Measurements from ENCODE around the gene SLC6A18. TPM values are rescaled to one million over a fixed set of nuclear protein-coding genes. Genes with fewer than 3 reads are reported as not detected.

The SLC6A18 gene
- total and polyA plus RNA-seq, 2 experiments from 2014 or later, result 0.35 TPM; not detected in 1

GRCh38 chr5:1216918-1217295 lies 8.3 kb upstream of the SLC6A18 start:
- no peak overlapping the region for H3K27ac ChIP-seq
- H3K4me2 ChIP-seq, result no peak overlapping the region
- no peaks in the 10 kb centered on the region for H3K27me3 ChIP-seq
- H3K4me3 ChIP-seq, result no peak overlapping the region
- WGBS (ENCODE audit: low lambda C conversion rate, missing lambda C conversion rate), result 95% methylated on average over 18 of the region's 18 CpGs
- H3K9me3 ChIP-seq (ENCODE audit: low read depth), result no peaks in the 10 kb centered on the region
- no peaks in the 10 kb centered on the region for H4K20me1 ChIP-seq (ENCODE audit: insufficient read depth, poor library complexity, severe bottlenecking)
- no peaks in the 10 kb centered on the region for H3K4me1 ChIP-seq (ENCODE audit: insufficient read depth)
- H3K79me2 ChIP-seq, result no peaks in the 10 kb centered on the region
- H2AFZ ChIP-seq, result no peak overlapping the region
- no peak for DNase-seq (ENCODE audit: low spot score)
- TF ChIP-seq EZH2phosphoT487 (IDR thresholded peaks at IDR 0.05; ENCODE audit: low read depth, severe bottlenecking, unreplicated experiment) (no peak), CTCF (IDR thresholded peaks at IDR 0.05; ENCODE audit: poor library complexity) (no peak), EZH2 (IDR thresholded peaks at IDR 0.05; ENCODE audit: borderline replicate concordance) (no peak)
- no peaks in the 10 kb centered on the region for H3K9me2 ChIP-seq (replicated peaks; ENCODE audit: insufficient read depth)
- no peaks in the 10 kb centered on the region for H3K36me3 ChIP-seq (replicated peaks; ENCODE audit: insufficient read depth, low read depth)

- DNase-seq (ENCODE audit: low spot score), result no peak
- 81% methylated on average over 18 of the region's 24 CpGs for WGBS (ENCODE audit: low lambda C conversion rate, missing lambda C conversion rate)
- no peak overlapping the region for H2AFZ ChIP-seq
- H3K9me3 ChIP-seq (ENCODE audit: low read depth), result no peaks in the 10 kb centered on the region
- H3K4me1 ChIP-seq (ENCODE audit: insufficient read depth), result no peaks in the 10 kb centered on the region
- no peak overlapping the region for H3K4me2 ChIP-seq
- no peak overlapping the region for H3K27ac ChIP-seq
- no peaks in the 10 kb centered on the region for H4K20me1 ChIP-seq (ENCODE audit: insufficient read depth, poor library complexity, severe bottlenecking)
- H3K27me3 ChIP-seq, result no peaks in the 10 kb centered on the region
- H3K36me3 ChIP-seq (replicated peaks; ENCODE audit: insufficient read depth, low read depth), result no peaks in the 10 kb centered on the region
- H3K9me2 ChIP-seq (replicated peaks; ENCODE audit: insufficient read depth), result no peaks in the 10 kb centered on the region
- H3K4me3 ChIP-seq, result no peak overlapping the region
- no peak for TF ChIP-seq EZH2phosphoT487 (IDR thresholded peaks at IDR 0.05; ENCODE audit: low read depth, severe bottlenecking, unreplicated experiment)
- no peak for TF ChIP-seq EZH2 (IDR thresholded peaks at IDR 0.05; ENCODE audit: borderline replicate concordance)
- TF ChIP-seq CTCF (IDR thresholded peaks at IDR 0.05; ENCODE audit: poor library complexity), result no peak
- H3K79me2 ChIP-seq, result no peaks in the 10 kb centered on the region
These were observed 7.5 kb upstream of the SLC6A18 start for GRCh38 chr5:1217596-1218206.

GRCh38 chr5:1218351-1219080 lies 6.7 kb upstream of the SLC6A18 start:
- Histone ChIP-seq H4K20me1 (ENCODE audit: insufficient read depth, poor library complexity, severe bottlenecking) (no peaks in the 10 kb centered on the region), H2AFZ (no peak overlapping the region), H3K4me3 (no peak overlapping the region), H3K79me2 (no peaks in the 10 kb centered on the region), H3K27ac (no peak overlapping the region), H3K9me2 (replicated peaks; ENCODE audit: insufficient read depth) (no peaks in the 10 kb centered on the region), H3K4me2 (no peak overlapping the region), H3K9me3 (ENCODE audit: low read depth) (no peaks in the 10 kb centered on the region), H3K4me1 (ENCODE audit: insufficient read depth) (no peaks in the 10 kb centered on the region), H3K27me3 (no peaks in the 10 kb centered on the region), H3K36me3 (replicated peaks; ENCODE audit: insufficient read depth, low read depth) (no peaks in the 10 kb centered on the region)
- no peak for TF ChIP-seq EZH2phosphoT487 (IDR thresholded peaks at IDR 0.05; ENCODE audit: low read depth, severe bottlenecking, unreplicated experiment)
- TF ChIP-seq EZH2 (IDR thresholded peaks at IDR 0.05; ENCODE audit: borderline replicate concordance), result no peak
- TF ChIP-seq CTCF (IDR thresholded peaks at IDR 0.05; ENCODE audit: poor library complexity), result no peak
- no peak for DNase-seq (ENCODE audit: low spot score)
- WGBS (ENCODE audit: low lambda C conversion rate, missing lambda C conversion rate), result 95% methylated on average over 37 of the region's 38 CpGs

All from hepatocyte (in vitro differentiated cells).